Hepatocyte (in vitro differentiated cells): ENCODE results near the gene NAA38.
"Not testable (repeated sequence)": the region's sequence is repeated elsewhere in the genome, so short reads cannot be mapped to it uniquely, and the experiment has no call there.

Experiments
- CTCF ChIP-seq: fragments of 200-600 bp; sonication (generic); IDR thresholded peaks from 2 replicates; pipeline ENCODE4 v1.5.1; 2016; ENCODE audit warnings: antibody characterized with exemption, mild to moderate bottlenecking; ENCODE audit not compliant: poor library complexity
- EZH2 ChIP-seq: fragments of 200-600 bp; sonication (generic); IDR thresholded peaks from 2 replicates; pipeline ENCODE4 v1.6.1; 2016; ENCODE audit warnings: antibody characterized with exemption, mild to moderate bottlenecking, borderline replicate concordance
- EZH2phosphoT487 ChIP-seq: fragments of 200-600 bp; sonication (generic); IDR thresholded peaks from one replicate; pipeline ENCODE4 v1.6.1; 2018; ENCODE audit warnings: antibody characterized with exemption, mild to moderate bottlenecking, low read depth, moderate library complexity; ENCODE audit not compliant: unreplicated experiment, severe bottlenecking

- not testable (repeated sequence) for TF ChIP-seq CTCF, EZH2phosphoT487, EZH2
These were observed 7.0 kb upstream of the NAA38 start for GRCh38 chr17:7864384-7864783.
